GM19467 (cell line): Measurements from ENCODE around the gene ZNF576.
"Not testable (repeated sequence)": the region's sequence is repeated elsewhere in the genome, so short reads cannot be mapped to it uniquely, and the experiment has no call there.

Source experiments
- ATAC-seq: cut with Tn5 transposase; IDR thresholded peaks from one replicate; pipeline ENCODE4 v1.9.1; 2021; ENCODE audit warnings: mild to moderate bottlenecking, moderate library complexity; ENCODE audit not compliant: unreplicated experiment

Gene ZNF576

DNA sequence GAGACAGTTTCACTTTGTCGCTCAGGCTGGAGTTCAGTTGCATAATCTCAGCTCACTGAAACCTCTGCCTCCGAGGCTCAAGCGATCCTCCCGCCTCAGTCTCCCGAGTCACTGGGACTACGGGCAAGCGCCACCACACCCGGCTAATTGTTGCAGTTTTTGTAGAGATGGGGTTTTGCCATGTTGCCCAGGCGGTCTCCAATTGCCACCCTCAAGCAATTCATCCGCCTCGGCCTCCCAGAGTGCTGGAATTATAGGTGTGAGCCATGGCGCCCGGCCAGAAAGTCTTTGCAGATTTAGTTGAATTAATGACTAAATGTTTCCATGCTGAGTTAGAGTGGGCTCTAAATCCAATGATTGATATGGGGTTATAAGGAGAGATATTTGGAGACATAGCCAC lies 47.8 kb downstream of the ZNF576 start:
- no peak for ATAC-seq

DNA sequence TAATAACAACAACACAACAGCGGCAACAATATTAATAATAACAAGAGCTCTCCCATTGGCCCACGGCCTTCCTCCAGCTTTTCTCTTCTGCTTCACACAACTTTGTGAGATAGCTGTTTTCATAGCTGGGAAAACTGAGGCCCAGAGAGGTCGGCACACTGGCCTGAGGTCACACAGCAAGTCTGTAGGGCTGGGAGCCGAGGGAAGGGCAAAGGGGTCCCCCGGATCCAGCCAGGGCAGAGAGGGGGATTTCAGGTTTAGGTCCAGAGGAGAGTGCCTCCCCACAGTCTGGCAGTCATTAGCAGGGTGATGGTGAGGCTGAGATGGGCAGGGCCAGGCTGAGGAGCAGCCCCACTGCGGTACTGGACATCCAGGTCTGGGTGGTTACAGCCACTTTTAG lies 52.2 kb downstream of the ZNF576 start:
- no peak for ATAC-seq

DNA sequence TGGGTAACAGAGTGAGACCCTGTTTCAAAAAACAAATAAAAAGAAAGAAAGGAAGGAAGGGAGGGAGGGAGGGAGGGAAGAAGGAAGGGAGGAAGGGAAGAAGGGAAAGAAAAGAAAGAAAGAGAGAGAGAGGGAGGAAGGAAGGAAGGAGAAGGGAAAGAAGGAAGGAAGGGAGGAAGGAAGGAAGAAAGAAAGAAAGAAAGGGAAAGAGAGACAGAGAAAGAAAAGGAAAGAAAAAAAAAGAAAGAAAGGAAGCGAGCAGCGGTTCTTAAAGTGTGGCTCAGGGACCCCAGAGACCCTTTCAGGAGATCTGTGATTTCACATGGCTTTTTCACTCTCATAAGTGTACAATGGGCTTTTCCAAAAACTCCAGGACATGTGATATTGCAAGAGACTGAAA lies 53.1 kb downstream of the ZNF576 start:
- no peak for ATAC-seq

DNA sequence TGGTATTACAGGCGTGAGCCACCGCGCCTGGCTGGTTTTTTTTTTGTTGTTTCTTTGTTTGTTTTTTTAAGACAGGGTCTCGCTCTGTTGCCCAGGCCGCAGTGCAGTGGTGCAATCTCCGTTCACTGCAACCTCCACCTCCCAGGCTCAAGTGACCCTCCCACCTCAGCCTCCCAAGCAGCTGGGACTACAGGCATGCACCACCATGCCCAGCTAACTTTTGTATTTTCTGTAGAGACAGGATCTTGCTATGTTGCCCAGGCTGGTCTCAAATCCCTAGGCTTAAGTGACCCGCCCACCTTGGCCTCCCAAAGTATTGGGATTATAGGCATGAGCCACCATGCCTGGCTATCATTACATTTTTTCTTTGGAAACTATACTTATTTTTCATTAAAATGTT lies 53.9 kb downstream of the ZNF576 start:
- ATAC-seq, result not testable (repeated sequence)
